HG03521 (cell line): Measurements from ENCODE around the gene ARMH3.
A peak's percentile ranks its signal among the peaks of the same experiment; 100 is the strongest.

Source experiments
- ATAC-seq: cut with Tn5 transposase; IDR thresholded peaks from one replicate; pipeline ENCODE4 v1.9.1; 2021; ENCODE audit warnings: mild to moderate bottlenecking, moderate library complexity; ENCODE audit not compliant: unreplicated experiment

ARMH3 gene

GRCh38 chr10:101837748-101838147 is 218.2 kb downstream of the ARMH3 start:
- ATAC-seq, result no peak

- ATAC-seq, result no peak
These were observed 220.6 kb downstream of the ARMH3 start for GRCh38 chr10:101835362-101835761.

- ATAC-seq, result no peak
These were observed 221.6 kb downstream of the ARMH3 start for GRCh38 chr10:101834341-101834740.

GRCh38 chr10:101833466-101833865 is 222.5 kb downstream of the ARMH3 start:
- ATAC-seq, result no peak

- no peak for ATAC-seq
These were observed 223.6 kb downstream of the ARMH3 start for GRCh38 chr10:101832325-101832771.

- ATAC-seq, result no peak
These were observed 224.7 kb downstream of the ARMH3 start for GRCh38 chr10:101831169-101831811.

- ATAC-seq, result peak; percentile 58
These were observed 225.4 kb downstream of the ARMH3 start for GRCh38 chr10:101830322-101831168.

- ATAC-seq, result peak; percentile 19
These were observed 226.2 kb downstream of the ARMH3 start for GRCh38 chr10:101829561-101830315.

- no peak for ATAC-seq
These were observed 227.0 kb downstream of the ARMH3 start for GRCh38 chr10:101828766-101829551.

GRCh38 chr10:101827919-101828600 is 227.9 kb downstream of the ARMH3 start:
- ATAC-seq, result no peak

- ATAC-seq, result no peak
These were observed 229.0 kb downstream of the ARMH3 start for GRCh38 chr10:101826852-101827434.

- ATAC-seq, result no peak
These were observed 231.2 kb downstream of the ARMH3 start for GRCh38 chr10:101824736-101825135.

GRCh38 chr10:101818872-101819633 is 236.9 kb downstream of the ARMH3 start:
- ATAC-seq, result peak; percentile 3

GRCh38 chr10:101818119-101818871 is 237.7 kb downstream of the ARMH3 start, which contains the start of gene OGA:
TSS of gene OGA (minus strand) at chr10:101818444. CDS start at chr10:101818022, 422 bp downstream.
- peak; percentile 90 for ATAC-seq

GRCh38 chr10:101817337-101818118 is 238.4 kb downstream of the ARMH3 start:
- ATAC-seq, result no peak

- no peak for ATAC-seq
These were observed 239.0 kb downstream of the ARMH3 start for GRCh38 chr10:101816913-101817336.

GRCh38 chr10:101816376-101816775 is 239.6 kb downstream of the ARMH3 start:
- no peak for ATAC-seq
